ENCODE data around the gene ELAVL3.

- TF ChIP-seq CTCF (IDR thresholded peaks at IDR 0.05; ENCODE audit: poor library complexity, severe bottlenecking) (peak; percentile 8), POLR2AphosphoS5 (IDR thresholded peaks at IDR 0.05) (peak; percentile 88), EP300 (conservative IDR thresholded peaks at IDR 0.05; ENCODE audit: poor library complexity, severe bottlenecking) (peak; percentile 53)
Observed at GRCh38 chr19:11528551-11529341, 47.9 kb upstream of the ELAVL3 start, which contains the start of gene ECSIT.
